BJ (cell line): ENCODE measurements around the gene NRG3. TPM values are rescaled to one million over a fixed set of nuclear protein-coding genes. Genes with fewer than 3 reads are reported as not detected.

Experiments used
- CTCF ChIA-PET: fragments of 350-600 bp; formaldehyde crosslinking; extraction: SDS; loops from one replicate; lab custom pipeline; 2021; ENCODE audit warnings: antibody characterized with exemption, inconsistent platforms; lab: Yijun Ruan, JAX
- POLR2A ChIA-PET: fragments of 300-600 bp; sonication (Branson Sonifier 250); formaldehyde crosslinking; extraction: SDS; loops from one replicate; lab custom pipeline; 2021; ENCODE audit warnings: antibody characterized with exemption; lab: Charles Lee
- DNase-seq: peaks from one replicate; pipeline ENCODE4 v3.0.0-alpha.2; 2011; ENCODE audit warnings: low read depth
- H3K27me3 ChIP-seq: 2 replicates; pipeline ENCODE4 v1.6.0; 2011; ENCODE audit warnings: low read length; ENCODE audit not compliant: control insufficient read depth, insufficient read depth
- H3K36me3 ChIP-seq: 2 replicates; pipeline ENCODE4 v1.5.1; 2011; ENCODE audit warnings: low read length; ENCODE audit not compliant: control insufficient read depth, insufficient read depth
- H3K4me3 ChIP-seq: 2 replicates; pipeline ENCODE4 v1.5.1; 2011; ENCODE audit warnings: low read depth, mild to moderate bottlenecking, control low read depth, low read length
- polyA plus RNA-seq: library from polyadenylated mRNA; depleted of rRNA; stranded (reverse); fragments of >200 nt; gene quantifications from 2 replicates; pipeline ENCODE4 v1.2.3, GENCODE V29; 2011
- TF ChIP-seq, protein P1 (sequence below): IDR thresholded peaks from 2 replicates; pipeline ENCODE4 v1.5.1; 2011; ENCODE audit warnings: low read depth, mild to moderate bottlenecking, control low read depth, inconsistent platforms, low read length, moderate library complexity; ENCODE audit not compliant: insufficient read depth

NRG3 gene
- polyA plus RNA-seq, 1 experiment = not detected

GRCh38 chr10:82020999-82021398, 146.0 kb downstream of the NRG3 start:
- TF ChIP-seq, protein P1, sequence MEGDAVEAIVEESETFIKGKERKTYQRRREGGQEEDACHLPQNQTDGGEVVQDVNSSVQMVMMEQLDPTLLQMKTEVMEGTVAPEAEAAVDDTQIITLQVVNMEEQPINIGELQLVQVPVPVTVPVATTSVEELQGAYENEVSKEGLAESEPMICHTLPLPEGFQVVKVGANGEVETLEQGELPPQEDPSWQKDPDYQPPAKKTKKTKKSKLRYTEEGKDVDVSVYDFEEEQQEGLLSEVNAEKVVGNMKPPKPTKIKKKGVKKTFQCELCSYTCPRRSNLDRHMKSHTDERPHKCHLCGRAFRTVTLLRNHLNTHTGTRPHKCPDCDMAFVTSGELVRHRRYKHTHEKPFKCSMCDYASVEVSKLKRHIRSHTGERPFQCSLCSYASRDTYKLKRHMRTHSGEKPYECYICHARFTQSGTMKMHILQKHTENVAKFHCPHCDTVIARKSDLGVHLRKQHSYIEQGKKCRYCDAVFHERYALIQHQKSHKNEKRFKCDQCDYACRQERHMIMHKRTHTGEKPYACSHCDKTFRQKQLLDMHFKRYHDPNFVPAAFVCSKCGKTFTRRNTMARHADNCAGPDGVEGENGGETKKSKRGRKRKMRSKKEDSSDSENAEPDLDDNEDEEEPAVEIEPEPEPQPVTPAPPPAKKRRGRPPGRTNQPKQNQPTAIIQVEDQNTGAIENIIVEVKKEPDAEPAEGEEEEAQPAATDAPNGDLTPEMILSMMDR = no peak

GRCh38 chr10:82027711-82028110, 152.7 kb downstream of the NRG3 start:
- no peaks in the 10 kb centered on the region for H3K36me3 ChIP-seq
- ChIA-PET POLR2A (no interaction called here), CTCF (no interaction called here)
- no peak for DNase-seq
- no peaks in the 10 kb centered on the region for H3K27me3 ChIP-seq
- no peak overlapping the region for H3K4me3 ChIP-seq
- TF ChIP-seq, protein P1 = no peak

More at GRCh38 chr10:82020999-82021398, 146.0 kb downstream of the NRG3 start:
- no peaks in the 10 kb centered on the region for H3K36me3 ChIP-seq
- H3K4me3 ChIP-seq = no peak overlapping the region
- no peak for DNase-seq
- POLR2A ChIA-PET = no interaction called here
- CTCF ChIA-PET = no interaction called here
- no peaks in the 10 kb centered on the region for H3K27me3 ChIP-seq

- TF ChIP-seq, protein P1 = no peak
- Histone ChIP-seq H3K4me3 (no peak overlapping the region), H3K36me3 (no peaks in the 10 kb centered on the region), H3K27me3 (no peaks in the 10 kb centered on the region)
- DNase-seq = no peak
- POLR2A ChIA-PET = no interaction called here
- CTCF ChIA-PET = no interaction called here
Measured at GRCh38 chr10:82037076-82037475, 162.1 kb downstream of the NRG3 start.

GRCh38 chr10:82038587-82038986, 163.6 kb downstream of the NRG3 start:
- no peak for DNase-seq
- Histone ChIP-seq H3K27me3 (no peaks in the 10 kb centered on the region), H3K4me3 (no peak overlapping the region), H3K36me3 (no peaks in the 10 kb centered on the region)
- TF ChIP-seq, protein P1 = no peak
- POLR2A ChIA-PET = no interaction called here
- CTCF ChIA-PET = no interaction called here

DNA sequence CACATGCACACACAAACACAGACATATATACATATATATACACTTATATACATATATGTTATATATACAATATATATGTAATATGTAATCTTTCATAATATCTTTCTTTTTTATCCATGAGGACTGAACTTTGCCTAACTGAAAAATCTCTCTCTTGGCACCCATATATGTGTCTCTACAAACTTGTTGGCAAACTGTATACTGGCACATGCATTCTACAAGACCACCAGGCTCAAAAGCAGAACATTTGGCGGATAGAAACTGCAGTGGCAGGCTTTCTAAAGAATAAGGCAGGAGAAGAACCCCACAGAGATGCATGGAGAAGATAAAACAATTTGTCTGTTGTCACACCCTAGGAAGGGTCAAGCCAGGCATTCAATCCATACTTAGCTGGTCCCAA, 165.3 kb downstream of the NRG3 start:
- H3K4me3 ChIP-seq = no peak overlapping the region
- no peaks in the 10 kb centered on the region for H3K27me3 ChIP-seq
- TF ChIP-seq, protein P1 = no peak
- no peak for DNase-seq
- CTCF ChIA-PET = no interaction called here
- POLR2A ChIA-PET = no interaction called here
- H3K36me3 ChIP-seq = no peaks in the 10 kb centered on the region
